Retinal pigment epithelial cell (primary cell): ENCODE results near the gene RBP4.

Experiments used
- DNase-seq: peaks from one replicate; pipeline ENCODE4 v3.0.0-alpha.2; 2010; ENCODE audit warnings: low read depth
- H3K4me3 ChIP-seq: 2 replicates; pipeline ENCODE4 v1.5.1; 2011; ENCODE audit warnings: mild to moderate bottlenecking, low read length, control low read depth, moderate library complexity
- TF ChIP-seq, protein P1 (sequence below): conservative IDR thresholded peaks from 2 replicates; pipeline ENCODE4 v1.5.1; 2011; ENCODE audit warnings: low read depth, low read length, control low read depth, inconsistent platforms

RBP4 gene

DNA sequence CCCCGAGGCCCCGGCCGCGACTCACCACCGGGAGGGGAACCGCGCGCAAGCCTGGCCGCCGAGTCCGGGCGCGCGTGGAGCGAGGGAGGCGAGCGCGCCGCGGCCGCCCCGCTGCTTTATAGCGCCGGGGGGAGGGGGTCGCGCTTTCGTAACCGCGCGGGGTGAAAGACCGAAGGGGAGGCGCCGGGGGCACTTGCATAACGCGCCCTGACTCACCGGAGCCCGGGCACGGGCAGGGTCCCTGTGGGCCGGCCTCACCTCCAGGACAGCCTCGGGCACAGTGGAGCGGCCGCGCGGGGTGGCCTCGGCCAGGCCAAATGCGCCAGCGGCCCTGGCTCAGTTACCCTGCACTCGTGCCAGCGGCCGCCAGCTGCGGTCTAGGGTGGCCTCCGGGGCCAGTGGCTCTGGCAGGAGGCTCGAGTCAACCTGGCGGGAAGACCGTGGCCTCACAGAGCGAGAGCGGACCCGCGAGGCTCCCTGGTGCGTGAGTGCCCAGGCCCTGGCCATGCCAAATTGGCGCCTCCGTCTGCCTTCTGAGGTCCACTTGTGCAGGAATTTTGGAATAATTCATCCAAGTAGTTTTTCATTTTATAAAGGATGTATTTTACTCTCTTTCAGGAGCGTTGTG lies at the start of gene RBP4:
RBP4 (minus strand) TSS at position 90 of the 628 bp plus-strand sequence. CDS start 207 bp downstream, outside the sequence.
- H3K4me3 ChIP-seq: peak within 1 kb of the TSS; percentile 23
- DNase-seq: no peak
- TF ChIP-seq, protein P1, sequence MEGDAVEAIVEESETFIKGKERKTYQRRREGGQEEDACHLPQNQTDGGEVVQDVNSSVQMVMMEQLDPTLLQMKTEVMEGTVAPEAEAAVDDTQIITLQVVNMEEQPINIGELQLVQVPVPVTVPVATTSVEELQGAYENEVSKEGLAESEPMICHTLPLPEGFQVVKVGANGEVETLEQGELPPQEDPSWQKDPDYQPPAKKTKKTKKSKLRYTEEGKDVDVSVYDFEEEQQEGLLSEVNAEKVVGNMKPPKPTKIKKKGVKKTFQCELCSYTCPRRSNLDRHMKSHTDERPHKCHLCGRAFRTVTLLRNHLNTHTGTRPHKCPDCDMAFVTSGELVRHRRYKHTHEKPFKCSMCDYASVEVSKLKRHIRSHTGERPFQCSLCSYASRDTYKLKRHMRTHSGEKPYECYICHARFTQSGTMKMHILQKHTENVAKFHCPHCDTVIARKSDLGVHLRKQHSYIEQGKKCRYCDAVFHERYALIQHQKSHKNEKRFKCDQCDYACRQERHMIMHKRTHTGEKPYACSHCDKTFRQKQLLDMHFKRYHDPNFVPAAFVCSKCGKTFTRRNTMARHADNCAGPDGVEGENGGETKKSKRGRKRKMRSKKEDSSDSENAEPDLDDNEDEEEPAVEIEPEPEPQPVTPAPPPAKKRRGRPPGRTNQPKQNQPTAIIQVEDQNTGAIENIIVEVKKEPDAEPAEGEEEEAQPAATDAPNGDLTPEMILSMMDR: no peak

DNA sequence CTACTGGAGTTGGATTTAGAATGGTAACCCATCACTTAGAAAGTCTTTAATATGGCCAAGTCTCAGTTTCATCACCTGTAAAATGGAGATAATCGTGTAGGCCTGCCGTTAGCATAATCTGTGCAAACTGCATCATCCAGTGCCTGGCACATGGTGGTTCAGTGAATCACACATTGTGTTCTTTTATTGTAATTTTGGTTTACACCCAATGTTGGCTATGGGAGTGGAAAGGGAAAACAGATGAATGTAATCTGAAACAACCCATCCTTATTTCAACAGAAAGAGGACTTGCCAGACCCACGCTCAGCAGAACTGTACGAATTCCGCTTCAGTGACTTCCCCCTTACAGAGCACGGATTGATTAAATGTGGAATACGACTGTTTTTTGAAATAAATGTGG lies 38.8 kb upstream of the RBP4 start:
- DNase-seq: no peak
- TF ChIP-seq, protein P1: no peak
- no peak overlapping the region for H3K4me3 ChIP-seq

DNA sequence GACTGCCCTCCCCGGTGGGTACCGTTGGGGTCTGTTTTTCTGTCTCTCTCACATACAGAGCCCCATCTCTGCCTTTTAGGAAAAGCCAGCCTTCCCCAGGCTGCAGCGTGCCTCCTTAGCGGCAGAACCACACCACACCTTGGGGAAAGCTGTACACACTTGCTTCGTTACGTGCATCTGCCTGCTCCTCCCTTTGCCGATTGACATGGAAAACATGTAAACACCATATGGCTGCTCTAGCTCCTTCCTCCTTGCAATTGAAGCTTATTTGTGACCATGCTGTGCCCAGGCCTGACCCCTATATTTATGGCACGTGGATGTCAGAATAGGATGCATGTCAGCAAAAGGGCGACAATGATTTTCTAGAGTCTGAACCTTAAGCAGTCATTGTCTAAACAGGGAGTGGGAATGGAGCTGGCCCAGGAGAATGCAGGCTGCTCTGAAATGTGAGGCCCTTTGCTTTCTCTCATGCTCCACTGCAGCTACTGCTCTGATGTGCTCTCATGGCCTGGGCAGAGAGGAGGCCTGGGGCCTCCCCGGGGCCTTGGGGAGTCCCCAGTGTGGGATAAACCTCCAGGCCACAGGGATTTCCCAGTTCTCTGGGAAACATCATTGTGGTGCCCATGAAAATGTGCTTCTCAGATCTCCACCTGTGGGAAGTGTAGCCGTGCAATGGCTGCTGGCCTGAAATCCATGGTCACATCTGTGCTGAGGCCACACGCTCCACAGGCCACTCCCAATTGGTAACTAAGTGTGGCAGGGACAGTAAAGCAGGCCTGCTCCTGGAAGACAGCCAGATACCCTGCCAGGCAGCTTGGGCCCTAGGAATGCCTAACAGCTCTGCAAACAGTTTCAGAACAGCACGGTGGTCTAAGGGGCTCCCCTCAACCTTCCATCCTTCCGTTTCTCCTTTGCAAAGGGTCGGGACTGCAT lies 29.9 kb upstream of the RBP4 start:
- no peak overlapping the region for H3K4me3 ChIP-seq
- DNase-seq: no peak
- TF ChIP-seq, protein P1: no peak

DNA sequence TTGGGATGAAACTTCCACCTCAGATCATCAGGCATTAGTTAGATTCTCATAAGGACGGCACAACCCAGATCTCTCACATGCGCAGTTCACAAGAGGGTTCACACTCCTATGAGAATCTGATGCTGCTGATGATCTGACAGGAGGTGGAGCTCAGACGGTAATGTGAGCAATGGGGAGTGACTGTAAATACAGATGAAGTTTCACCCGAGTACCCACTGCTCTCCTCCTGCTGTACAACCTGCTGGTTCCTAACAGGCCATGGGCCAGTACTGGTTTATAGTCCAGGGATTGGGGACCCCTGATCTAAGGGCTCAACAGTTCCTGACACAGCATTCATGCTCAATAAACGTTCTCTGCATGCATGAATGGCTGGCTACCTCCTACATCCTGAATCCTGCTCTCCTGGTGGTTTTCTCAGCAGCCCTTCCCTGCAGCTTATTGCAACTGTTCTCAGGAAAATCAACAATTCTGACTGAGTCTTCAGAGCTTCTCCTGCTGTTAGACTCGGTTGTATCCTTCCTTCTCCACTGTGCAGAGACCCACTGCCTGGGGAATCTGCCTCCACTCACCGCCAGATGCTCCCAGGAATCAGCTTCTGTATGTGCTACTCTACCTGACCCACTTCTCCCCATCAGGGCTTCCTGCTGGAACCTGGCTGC lies 28.7 kb upstream of the RBP4 start:
- TF ChIP-seq, protein P1: no peak
- no peak for DNase-seq
- no peak overlapping the region for H3K4me3 ChIP-seq

DNA sequence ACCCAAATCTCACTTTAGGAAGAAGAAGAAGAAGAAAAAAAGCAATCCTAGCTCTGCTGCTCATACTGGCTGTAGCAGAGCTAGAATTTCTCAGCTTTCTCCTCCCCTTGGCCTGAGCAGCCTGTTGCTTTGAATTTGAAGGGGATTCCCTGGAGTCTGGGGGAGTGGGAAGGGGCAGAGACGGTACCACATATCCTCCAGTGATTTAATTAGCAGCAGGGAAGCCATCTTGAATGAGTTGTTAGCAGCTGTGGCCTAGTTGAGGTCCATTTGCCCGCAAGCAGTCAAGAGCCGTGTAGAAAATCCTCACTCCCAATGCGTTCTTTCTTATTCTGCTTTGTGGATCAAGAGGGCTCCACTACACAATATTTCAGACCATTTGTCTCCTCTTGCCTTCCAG lies 27.8 kb upstream of the RBP4 start:
- no peak overlapping the region for H3K4me3 ChIP-seq
- no peak for DNase-seq
- TF ChIP-seq, protein P1: no peak

DNA sequence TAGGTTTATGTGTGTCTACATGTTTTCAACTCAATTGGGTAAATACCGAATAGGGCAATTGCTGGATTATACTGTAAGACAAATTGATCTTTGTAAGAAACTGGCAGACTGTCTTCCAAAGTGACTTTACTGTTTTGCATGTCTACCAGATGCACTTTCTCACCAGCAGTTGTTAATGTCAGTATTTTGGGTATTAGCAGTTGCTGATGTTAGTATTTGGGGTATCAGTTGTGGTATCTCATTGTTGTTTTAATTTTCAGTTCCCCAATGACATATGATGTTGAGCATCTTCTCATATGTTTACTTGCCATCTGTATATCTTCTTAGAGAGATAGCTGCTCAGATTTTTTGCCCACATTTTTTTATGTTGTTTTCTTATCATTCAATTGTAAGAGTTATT lies 21.9 kb upstream of the RBP4 start:
- H3K4me3 ChIP-seq: no peak overlapping the region
- TF ChIP-seq, protein P1: no peak
- no peak for DNase-seq
